Measurements from ENCODE around the gene DDA1.
A peak's percentile ranks its signal among the peaks of the same experiment; 100 is the strongest.

DDA1 gene

GRCh38 chr19:17309198-17309964 is at the start of gene DDA1 (continued):
- TF ChIP-seq ZNF404 (tag by site-specific recombination; IDR thresholded peaks at IDR 0.05) (no peak), ZNF341 (tag by site-specific recombination; IDR thresholded peaks at IDR 0.05; ENCODE audit: low read depth) (peak; percentile 61), ZNF529 (tag by site-specific recombination; IDR thresholded peaks at IDR 0.05; ENCODE audit: insufficient replicate concordance) (no peak), SCRT1 (tag by site-specific recombination; IDR thresholded peaks at IDR 0.05; ENCODE audit: borderline replicate concordance) (0 out of 2 replicates have a peak, but pooled peaks have one; percentile 10), ZNF423 (tag by site-specific recombination; IDR thresholded peaks at IDR 0.05) (no peak), ZFP41 (tag by site-specific recombination; IDR thresholded peaks at IDR 0.05; ENCODE audit: borderline replicate concordance) (no peak), ZNF510 (tag by site-specific recombination; IDR thresholded peaks at IDR 0.05; ENCODE audit: insufficient replicate concordance) (no peak), REST (tag by site-specific recombination; IDR thresholded peaks at IDR 0.05) (no peak), ZNF560 (tag by site-specific recombination; IDR thresholded peaks at IDR 0.05; ENCODE audit: borderline replicate concordance) (no peak), ZNF518A (tag by site-specific recombination; conservative IDR thresholded peaks at IDR 0.05; ENCODE audit: low read depth) (peak; percentile 74), GLI4 (tag by site-specific recombination; IDR thresholded peaks at IDR 0.05) (no peak), MYNN (tag by site-specific recombination; IDR thresholded peaks at IDR 0.05; ENCODE audit: borderline replicate concordance) (no peak), TRIM28 (IDR thresholded peaks at IDR 0.05; ENCODE audit: borderline replicate concordance, low read length) (peak; percentile 56; the same call in 1 of the 2 replicates), ZNF558 (tag by site-specific recombination; IDR thresholded peaks at IDR 0.05) (no peak), HOXC10 (CRISPR knock-in tag; IDR thresholded peaks at IDR 0.05) (0 out of 2 replicates have a peak, but pooled peaks have one; percentile 93), BCL6B (tag by site-specific recombination; IDR thresholded peaks at IDR 0.05) (no peak), KLF8 (tag by site-specific recombination; IDR thresholded peaks at IDR 0.05) (peak; percentile 93), KLF17 (tag by site-specific recombination; IDR thresholded peaks at IDR 0.05) (peak; percentile 79; the same call in 1 of the 2 replicates), ZNF148 (tag by site-specific recombination; IDR thresholded peaks at IDR 0.05; ENCODE audit: borderline replicate concordance) (no peak), ZNF24 (tag by site-specific recombination; IDR thresholded peaks at IDR 0.05) (no peak), PRDM6 (tag by site-specific recombination; IDR thresholded peaks at IDR 0.05) (no peak), ZNF621 (tag by site-specific recombination; IDR thresholded peaks at IDR 0.05) (no peak), ZNF10 (tag by site-specific recombination; IDR thresholded peaks at IDR 0.05) (no peak)

Measured in HEK293 (cell line).